K562 treated with DMSO at 1 percent for 48 hours (cell line): ENCODE results near the gene KRT71. TPM values are rescaled to one million over a fixed set of nuclear protein-coding genes. Genes with fewer than 3 reads are reported as not detected.

Experiments
- total RNA-seq: library from RNA; unstranded; fragments of 300-600 nt; gene quantifications from 2 replicates; pipeline ENCODE4 v1.2.3, GENCODE V29; 2022; ENCODE audit warnings: low replicate concordance; ENCODE audit errors: extremely low read depth

KRT71 gene
- not detected in 2 replicates for total RNA-seq

GRCh38 chr12:52552681-52553195 is at the start of gene KRT71:
Gene KRT71 (minus strand): TSS chr12:52553145. CDS start chr12:52553077, 68 bp downstream.

DNA sequence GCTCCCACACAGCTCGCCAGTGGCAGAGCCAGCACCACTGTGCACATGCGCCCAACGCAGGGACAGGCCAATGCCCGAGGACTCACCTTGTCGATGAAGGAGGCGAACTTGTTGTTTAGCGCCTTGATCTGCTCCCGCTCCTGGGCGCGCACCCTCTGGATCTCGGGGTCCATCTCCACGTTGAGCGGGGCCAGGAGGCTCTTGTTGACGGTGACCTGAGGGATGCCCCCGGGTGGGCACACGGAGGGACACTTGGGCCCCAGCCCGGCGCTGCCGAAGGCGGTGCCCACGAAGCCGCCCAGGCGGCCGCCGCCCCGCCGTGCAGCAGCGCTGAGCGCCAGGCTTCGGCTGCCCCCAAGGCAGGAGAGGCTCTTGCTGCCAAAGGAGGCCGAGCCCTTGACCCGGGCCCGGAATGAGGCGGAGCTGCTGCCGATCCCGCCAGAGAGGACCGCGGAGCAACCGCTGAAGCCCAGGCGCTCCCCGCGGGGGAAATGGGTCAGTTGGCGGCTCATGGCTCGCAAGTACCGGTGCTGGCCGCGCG is 48.1 kb upstream of the KRT71 start, which contains the start of gene KRT72:
Gene KRT72 (minus strand): TSS at position 523 of the 541 bp plus-strand sequence. CDS start 11 bp downstream, at position 512.

DNA sequence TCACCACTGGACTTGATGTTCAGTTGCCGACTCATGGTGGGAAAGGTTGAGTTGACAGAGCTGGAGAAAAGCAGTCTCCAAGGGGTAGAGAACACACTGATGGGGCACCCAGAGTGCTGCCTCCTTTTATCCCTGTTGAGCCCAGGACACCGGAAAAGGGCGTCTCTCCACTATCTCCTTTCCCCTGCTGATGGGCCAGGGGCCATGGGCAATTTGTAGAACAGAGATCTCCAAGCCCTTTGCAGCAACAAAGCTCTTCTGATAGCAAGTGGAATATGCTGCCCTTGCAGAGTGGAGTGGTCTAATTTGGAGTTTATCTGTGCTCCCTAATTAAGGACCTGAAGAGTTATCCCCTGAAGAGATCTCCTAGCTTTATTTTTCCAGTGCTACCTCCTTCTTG is 20.8 kb upstream of the KRT71 start, which contains the start of gene KRT74:
Gene KRT74 (minus strand): TSS at position 101 of the 400 bp plus-strand sequence. CDS start 66 bp downstream, at position 35.

DNA sequence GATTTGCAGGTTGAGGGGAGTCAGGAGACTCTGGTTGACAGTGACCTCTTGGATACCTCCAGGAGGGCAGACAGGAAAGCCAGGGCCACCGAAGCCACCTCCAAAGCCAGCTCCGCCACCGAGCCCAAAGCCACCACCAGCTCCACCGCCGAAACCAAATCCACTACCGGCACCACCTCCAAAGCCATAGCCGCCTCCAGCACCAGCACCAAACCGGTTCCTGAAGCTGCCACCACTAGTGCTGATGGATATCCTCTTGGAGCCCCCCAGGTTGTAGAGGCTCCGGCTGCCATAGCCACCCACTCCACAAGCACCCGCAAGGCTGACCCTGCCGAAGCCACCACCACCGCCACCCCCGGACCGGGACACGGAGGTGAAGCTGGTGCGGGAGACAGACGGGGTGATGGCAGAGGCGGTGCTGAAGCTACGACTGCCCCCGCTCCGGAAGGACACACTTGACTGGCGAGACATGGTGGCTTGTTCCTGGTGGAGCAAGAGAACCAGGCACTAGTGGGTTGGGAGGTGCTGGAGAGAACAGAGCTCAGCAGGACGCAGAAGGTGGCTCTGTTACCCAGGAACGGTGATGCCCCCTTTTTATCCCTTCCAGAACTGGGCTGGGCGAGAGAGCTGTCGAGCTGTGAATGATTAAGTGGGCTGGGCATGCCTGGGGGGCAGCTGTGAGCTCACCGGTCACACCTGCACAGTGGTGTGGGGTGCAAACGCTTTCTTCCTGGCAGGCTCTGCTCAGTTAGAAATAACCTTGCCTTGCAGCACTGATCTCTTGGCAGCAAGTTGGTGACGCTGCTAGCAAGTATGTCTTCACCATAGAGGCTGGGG is 32.9 kb downstream of the KRT71 start, which contains the start of gene KRT5:
Gene KRT5 (minus strand): TSS at position 569 of the 837 bp plus-strand sequence. CDS start 98 bp downstream, at position 471.

Other genes starting within 250 kb of the KRT71 start
- not detected in 2 replicates for gene KRT83, start 231.7 kb downstream of the KRT71 start, total RNA-seq
- gene KRT85, start 185.7 kb downstream of the KRT71 start, total RNA-seq = not detected in 2 replicates
- gene KRT84, start 167.5 kb downstream of the KRT71 start, total RNA-seq = not detected in 2 replicates
- not detected in 2 replicates for gene KRT82, start 146.8 kb downstream of the KRT71 start, total RNA-seq
- gene KRT75, start 118.8 kb downstream of the KRT71 start, total RNA-seq = not detected in 2 replicates
- not detected in 2 replicates for gene KRT6B, start 101.0 kb downstream of the KRT71 start, total RNA-seq
- gene KRT6C, start 79.3 kb downstream of the KRT71 start, total RNA-seq = not detected in 2 replicates
- gene KRT6A, start 59.9 kb downstream of the KRT71 start, total RNA-seq = not detected in 2 replicates
- not detected in 2 replicates for gene KRT5, start 32.8 kb downstream of the KRT71 start, total RNA-seq
- not detected in 2 replicates for gene KRT74, start 20.7 kb upstream of the KRT71 start, total RNA-seq
- gene KRT72, start 48.3 kb upstream of the KRT71 start, total RNA-seq = not detected in 2 replicates
- not detected in 2 replicates for gene KRT73, start 65.4 kb upstream of the KRT71 start, total RNA-seq
- gene KRT2, start 99.1 kb upstream of the KRT71 start, total RNA-seq = not detected in 2 replicates
- gene KRT1, start 127.3 kb upstream of the KRT71 start, total RNA-seq = not detected in 2 replicates
- gene KRT77, start 150.4 kb upstream of the KRT71 start, total RNA-seq = not detected in 2 replicates
- gene KRT76, start 224.2 kb upstream of the KRT71 start, total RNA-seq = not detected in 2 replicates
- not detected in 2 replicates for gene KRT3, start 243.0 kb upstream of the KRT71 start, total RNA-seq